Body of pancreas (tissue), 4 donors: Measurements from ENCODE around the gene GTF2F1.

ENCODE experiments used
- CTCF ChIP-seq, 7 experiments: fragments of 450-650 bp in 4 of 7; fragments of 200-600 bp in 3 of 7; sonication (generic) in 3 of 7; IDR thresholded peaks; one replicate each; pipeline ENCODE4 v1.5.1; 2016 to 2019; ENCODE audit warnings: antibody characterized with exemption in 7 of 7
- POLR2A ChIP-seq, 3 donors: fragments of 450-650 bp; IDR thresholded peaks; one replicate each; pipeline ENCODE4 v1.6.1; 2016; ENCODE audit warnings: antibody characterized with exemption in 3 of 3, mild to moderate bottlenecking in 2 of 3

- TF ChIP-seq POLR2A (IDR thresholded peaks at IDR 0.05) (peak; percentile 41 to 74 (median 63)), CTCF (IDR thresholded peaks at IDR 0.05) (no peak)
Measured at GRCh38 chr19:6424195-6424938, 31.4 kb upstream of the GTF2F1 start, which contains the start of gene KHSRP.
